ENCODE measurements around the gene AIPL1. TPM values are rescaled to one million over a fixed set of nuclear protein-coding genes. Genes with fewer than 3 reads are reported as not detected.

The AIPL1 gene
- polyA plus RNA-seq, 1 donor (not counting 4 experiments of a cell fraction or from before 2014, with no cell fraction given), result not detected

DNA sequence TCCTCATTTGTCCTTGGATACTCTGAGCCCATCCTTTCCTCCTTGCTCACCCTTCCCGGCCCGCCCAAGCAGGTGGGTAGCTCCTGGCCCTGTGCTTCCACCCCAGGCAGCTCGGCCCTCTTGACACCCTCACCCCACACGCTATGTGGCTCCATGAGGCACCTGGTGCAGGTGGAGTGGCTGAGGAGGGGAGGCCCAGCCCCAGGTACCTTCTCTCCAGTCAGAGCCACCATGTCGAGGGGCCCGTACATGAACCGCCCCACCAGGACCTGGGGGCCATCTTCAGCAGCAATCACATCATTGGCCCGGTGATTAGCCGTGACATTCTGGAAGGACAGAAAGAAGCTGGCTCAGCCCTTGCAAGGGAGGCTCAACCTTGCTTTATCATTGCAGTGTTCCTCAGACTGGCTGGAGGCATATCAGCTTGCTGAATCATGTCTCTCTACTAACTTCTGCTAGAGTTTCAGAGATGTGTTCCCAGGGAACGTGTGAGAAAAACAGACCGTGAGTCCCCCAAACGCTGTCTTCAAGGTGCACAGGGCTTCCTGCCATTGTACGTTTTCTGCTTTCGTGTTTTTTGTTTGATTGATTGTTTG lies 29.6 kb upstream of the AIPL1 start:
- Histone ChIP-seq H3K9me3 (ENCODE audit: control insufficient read depth, low read depth, low read length) (no peaks in the 10 kb centered on the region), H3K79me2 (ENCODE audit: control insufficient read depth, insufficient read depth, low read length) (no peaks in the 10 kb centered on the region), H4K20me1 (ENCODE audit: control insufficient read depth, extremely low read depth, insufficient read depth, low read length) (no peaks in the 10 kb centered on the region), H3K4me1 (ENCODE audit: control insufficient read depth, extremely low read depth, insufficient read depth, low read length) (no peaks in the 10 kb centered on the region), H3K36me3 (ENCODE audit: control insufficient read depth in 2 of 2, extremely low read depth in 1 of 2, insufficient read depth in 2 of 2, low read length in 2 of 2) (peaks cover 0 to 8% of the 10 kb centered on the region in 2 experiments), H3K9me1 (ENCODE audit: control insufficient read depth, extremely low read depth, insufficient read depth, low read length) (no peaks in the 10 kb centered on the region), H3K4me3 (ENCODE audit: control insufficient read depth in 2 of 3, extremely low read depth in 1 of 3, insufficient read depth in 2 of 3, low read depth in 1 of 3, low read length in 3 of 3) (no peak overlapping the region), H3K27ac (ENCODE audit: control insufficient read depth, insufficient read depth, low read length) (no peak overlapping the region), H3K4me2 (ENCODE audit: control insufficient read depth, extremely low read depth, insufficient read depth, low read depth, low read length) (no peak overlapping the region), H2AFZ (ENCODE audit: control insufficient read depth, low read length) (no peak overlapping the region), H3K9ac (ENCODE audit: control insufficient read depth, extremely low read depth, insufficient read depth, low read length) (no peak overlapping the region), H3K27me3 (ENCODE audit: control insufficient read depth, extremely low read depth, insufficient read depth, low read length) (no peaks in the 10 kb centered on the region)
- DNase-seq (ENCODE audit: low read depth, low spot score) (no peak), FAIRE-seq (no peak)
- TF ChIP-seq, protein P1, sequence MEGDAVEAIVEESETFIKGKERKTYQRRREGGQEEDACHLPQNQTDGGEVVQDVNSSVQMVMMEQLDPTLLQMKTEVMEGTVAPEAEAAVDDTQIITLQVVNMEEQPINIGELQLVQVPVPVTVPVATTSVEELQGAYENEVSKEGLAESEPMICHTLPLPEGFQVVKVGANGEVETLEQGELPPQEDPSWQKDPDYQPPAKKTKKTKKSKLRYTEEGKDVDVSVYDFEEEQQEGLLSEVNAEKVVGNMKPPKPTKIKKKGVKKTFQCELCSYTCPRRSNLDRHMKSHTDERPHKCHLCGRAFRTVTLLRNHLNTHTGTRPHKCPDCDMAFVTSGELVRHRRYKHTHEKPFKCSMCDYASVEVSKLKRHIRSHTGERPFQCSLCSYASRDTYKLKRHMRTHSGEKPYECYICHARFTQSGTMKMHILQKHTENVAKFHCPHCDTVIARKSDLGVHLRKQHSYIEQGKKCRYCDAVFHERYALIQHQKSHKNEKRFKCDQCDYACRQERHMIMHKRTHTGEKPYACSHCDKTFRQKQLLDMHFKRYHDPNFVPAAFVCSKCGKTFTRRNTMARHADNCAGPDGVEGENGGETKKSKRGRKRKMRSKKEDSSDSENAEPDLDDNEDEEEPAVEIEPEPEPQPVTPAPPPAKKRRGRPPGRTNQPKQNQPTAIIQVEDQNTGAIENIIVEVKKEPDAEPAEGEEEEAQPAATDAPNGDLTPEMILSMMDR (optimal IDR thresholded peaks at IDR 0.05 in 1 of 3, IDR thresholded peaks at IDR 0.05 in 1 of 3, conservative IDR thresholded peaks at IDR 0.05 in 1 of 3; ENCODE audit: extremely low read depth in 1 of 3, insufficient read depth in 2 of 3, low read length in 3 of 3), result no peak
- no peak for TF ChIP-seq EZH2 (IDR thresholded peaks at IDR 0.05; ENCODE audit: low read length)
- dilution Hi-C loops (cut with MboI; ENCODE audit: extremely low pct_ligation_motif_present, low sequenced_read_pairs), result no loop called here

DNA sequence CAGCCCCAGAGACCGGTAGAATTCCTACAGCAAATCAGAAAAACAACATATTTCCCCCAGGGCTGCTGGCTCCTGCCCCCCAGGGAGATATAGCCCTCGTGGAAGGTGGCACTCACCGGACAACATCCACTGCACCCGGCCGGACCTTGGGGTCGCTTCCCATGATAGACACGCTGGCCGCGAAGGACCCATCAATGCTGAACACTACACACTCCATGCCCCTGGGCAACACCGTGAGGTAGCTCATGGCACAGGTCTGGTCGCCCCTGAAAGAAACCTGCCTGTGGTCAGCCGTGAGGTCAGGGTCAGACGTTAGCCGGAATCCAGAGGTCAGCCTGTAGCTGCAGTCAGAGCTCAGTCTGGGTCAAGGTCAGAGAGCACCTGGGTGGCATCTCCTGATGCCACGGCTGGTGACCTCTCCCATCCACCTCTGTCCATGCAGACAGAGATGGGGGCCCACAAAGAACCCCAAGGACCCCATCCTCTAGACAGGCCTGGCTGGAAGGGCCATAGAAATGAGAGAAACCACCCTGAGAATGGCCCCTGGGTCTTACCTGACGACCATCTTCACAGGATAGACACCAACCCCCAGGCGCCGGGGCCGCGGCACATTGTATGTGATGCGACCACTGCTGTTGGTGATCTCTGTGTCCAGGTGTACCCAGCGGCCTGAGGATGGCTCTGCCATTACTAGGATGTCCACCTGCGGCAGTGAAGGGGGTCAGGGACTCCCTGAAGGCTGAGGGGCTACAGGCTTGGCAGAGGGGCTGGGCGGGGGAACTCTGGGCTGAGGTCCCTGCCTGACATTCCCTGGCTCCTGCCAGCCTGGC lies 28.9 kb upstream of the AIPL1 start:
- Histone ChIP-seq H4K20me1 (ENCODE audit: control insufficient read depth, extremely low read depth, insufficient read depth, low read length) (no peaks in the 10 kb centered on the region), H3K4me1 (ENCODE audit: control insufficient read depth, extremely low read depth, insufficient read depth, low read length) (no peaks in the 10 kb centered on the region), H3K9me3 (ENCODE audit: control insufficient read depth, low read depth, low read length) (no peaks in the 10 kb centered on the region), H3K9me1 (ENCODE audit: control insufficient read depth, extremely low read depth, insufficient read depth, low read length) (no peaks in the 10 kb centered on the region), H3K27ac (ENCODE audit: control insufficient read depth, insufficient read depth, low read length) (no peak overlapping the region), H3K27me3 (ENCODE audit: control insufficient read depth, extremely low read depth, insufficient read depth, low read length) (no peaks in the 10 kb centered on the region), H3K4me3 (ENCODE audit: control insufficient read depth in 2 of 3, extremely low read depth in 1 of 3, insufficient read depth in 2 of 3, low read depth in 1 of 3, low read length in 3 of 3) (no peak overlapping the region), H3K36me3 (ENCODE audit: control insufficient read depth in 2 of 2, extremely low read depth in 1 of 2, insufficient read depth in 2 of 2, low read length in 2 of 2) (peaks cover 0 to 8% of the 10 kb centered on the region in 2 experiments), H3K4me2 (ENCODE audit: control insufficient read depth, extremely low read depth, insufficient read depth, low read depth, low read length) (no peak overlapping the region), H3K79me2 (ENCODE audit: control insufficient read depth, insufficient read depth, low read length) (no peaks in the 10 kb centered on the region), H2AFZ (ENCODE audit: control insufficient read depth, low read length) (no peak overlapping the region), H3K9ac (ENCODE audit: control insufficient read depth, extremely low read depth, insufficient read depth, low read length) (no peak overlapping the region)
- DNase-seq (ENCODE audit: low read depth, low spot score) (no peak), FAIRE-seq (no peak)
- dilution Hi-C loops (cut with MboI; ENCODE audit: extremely low pct_ligation_motif_present, low sequenced_read_pairs), result no loop called here
- TF ChIP-seq EZH2 (IDR thresholded peaks at IDR 0.05; ENCODE audit: low read length), result no peak
- TF ChIP-seq, protein P1 (optimal IDR thresholded peaks at IDR 0.05 in 1 of 3, IDR thresholded peaks at IDR 0.05 in 1 of 3, conservative IDR thresholded peaks at IDR 0.05 in 1 of 3; ENCODE audit: extremely low read depth in 1 of 3, insufficient read depth in 2 of 3, low read length in 3 of 3), result no peak
